ENCODE measurements around the gene COL4A5.

COL4A5 gene

GRCh38 chrX:108699368-108699767 is 259.7 kb downstream of the COL4A5 start:
- CTCF ChIA-PET = interaction anchor here (0.6 to 4.2 kb wide), 38 partner anchors 11 to 1191 kb away, joined by 3 to 81 read pairs (median 4); no protein-coding TSS in a partner anchor
- Histone ChIP-seq H3K4me3 (ENCODE audit: low read depth, low read length) (no peak overlapping the region), H3K27ac (ENCODE audit: extremely low read depth, low read depth, low read length) (no peak overlapping the region), H3K36me3 (ENCODE audit: control insufficient read depth in 2 of 2, insufficient read depth in 1 of 2, low read length in 2 of 2) (peaks cover 0 to 8% of the 10 kb centered on the region in 2 experiments; a peak in 1 of 3 replicates), H3K9me3 (ENCODE audit: control insufficient read depth, insufficient read depth, low read depth, low read length) (no peaks in the 10 kb centered on the region), H3K4me1 (ENCODE audit: control insufficient read depth, insufficient read depth, low read length) (no peaks in the 10 kb centered on the region)
- POLR2A ChIA-PET = interaction anchor here (1.2 kb wide), 1 partner anchor 686 kb away, joined by 5 read pairs; no protein-coding TSS in a partner anchor
- no peak for TF ChIP-seq ZNF747 (tag by site-specific recombination; IDR thresholded peaks at IDR 0.05)
- TF ChIP-seq KLF8 (tag by site-specific recombination; IDR thresholded peaks at IDR 0.05) = no peak
- TF ChIP-seq ZNF18 (tag by site-specific recombination; IDR thresholded peaks at IDR 0.05) = no peak
- TF ChIP-seq GLIS2 (tag by site-specific recombination; IDR thresholded peaks at IDR 0.05) = no peak
- no peak for TF ChIP-seq AEBP2 (tag by site-specific recombination; IDR thresholded peaks at IDR 0.05; ENCODE audit: borderline replicate concordance)
- no peak for TF ChIP-seq ZNF664 (tag by site-specific recombination; IDR thresholded peaks at IDR 0.05)
- TF ChIP-seq ZNF654 (tag by site-specific recombination; IDR thresholded peaks at IDR 0.05; ENCODE audit: low read depth) = peak; percentile 88
- no peak for TF ChIP-seq ZNF311 (tag by site-specific recombination; IDR thresholded peaks at IDR 0.05; ENCODE audit: borderline replicate concordance)
- no peak for TF ChIP-seq ZNF449 (tag by site-specific recombination; IDR thresholded peaks at IDR 0.05)
- no peak for TF ChIP-seq ZNF529 (tag by site-specific recombination; IDR thresholded peaks at IDR 0.05; ENCODE audit: insufficient replicate concordance)
- no peak for TF ChIP-seq KLF16 (tag by site-specific recombination; IDR thresholded peaks at IDR 0.05)
- TF ChIP-seq ZSCAN4 (tag by site-specific recombination; IDR thresholded peaks at IDR 0.05) = 0 out of 2 replicates have a peak, but pooled peaks have one; percentile 20
- no peak for TF ChIP-seq ZNF707 (tag by site-specific recombination; IDR thresholded peaks at IDR 0.05)
- no peak for TF ChIP-seq OSR2 (tag by site-specific recombination; IDR thresholded peaks at IDR 0.05)

- CTCF ChIA-PET = interaction anchor here (0.5 to 1.4 kb wide), 2 partner anchors 11 to 167 kb away, joined by 4 read pairs; no protein-coding TSS in a partner anchor
- H3K9me3 ChIP-seq (ENCODE audit: control insufficient read depth, insufficient read depth, low read depth, low read length) = no peaks in the 10 kb centered on the region
- no peaks in the 10 kb centered on the region for H3K36me3 ChIP-seq (ENCODE audit: control insufficient read depth in 2 of 2, insufficient read depth in 1 of 2, low read length in 2 of 2)
- no peak overlapping the region for H3K4me3 ChIP-seq (ENCODE audit: low read depth, low read length)
- H3K4me1 ChIP-seq (ENCODE audit: control insufficient read depth, insufficient read depth, low read length) = no peaks in the 10 kb centered on the region
- no peak overlapping the region for H3K27ac ChIP-seq (ENCODE audit: extremely low read depth, low read depth, low read length)
- POLR2A ChIA-PET = interaction anchor here (1.0 kb wide), 1 partner anchor 35 kb away, joined by 3 read pairs; the partner anchor contains the start of gene IRS4
- TF ChIP-seq ZBTB26 (tag by site-specific recombination; optimal IDR thresholded peaks at IDR 0.05) (no peak), ZNF146 (tag by site-specific recombination; IDR thresholded peaks at IDR 0.05) (no peak), ZNF184 (tag by site-specific recombination; IDR thresholded peaks at IDR 0.05) (no peak), ZNF658 (tag by site-specific recombination; IDR thresholded peaks at IDR 0.05) (no peak), ZNF433 (tag by site-specific recombination; IDR thresholded peaks at IDR 0.05; ENCODE audit: low read depth) (no peak), GFI1B (tag by site-specific recombination; IDR thresholded peaks at IDR 0.05) (no peak), ZNF311 (tag by site-specific recombination; IDR thresholded peaks at IDR 0.05; ENCODE audit: borderline replicate concordance) (no peak), ZFHX2 (tag by site-specific recombination; conservative IDR thresholded peaks at IDR 0.05) (no peak), ZNF138 (tag by site-specific recombination; IDR thresholded peaks at IDR 0.05; ENCODE audit: borderline replicate concordance) (no peak), ZNF791 (tag by site-specific recombination; IDR thresholded peaks at IDR 0.05) (no peak), CTCF (tag by site-specific recombination; IDR thresholded peaks at IDR 0.05) (no peak), HOXD13 (CRISPR knock-in tag; IDR thresholded peaks at IDR 0.05; ENCODE audit: borderline replicate concordance) (no peak), ZNF426 (tag by site-specific recombination; IDR thresholded peaks at IDR 0.05) (no peak), ZNF521 (tag by site-specific recombination; IDR thresholded peaks at IDR 0.05) (no peak)
These were observed 262.0 kb downstream of the COL4A5 start for GRCh38 chrX:108701633-108702032.
